Testis (tissue), 3 donors: Measurements from ENCODE around the gene ROBO1. TPM values are rescaled to one million over a fixed set of nuclear protein-coding genes. Genes with fewer than 3 reads are reported as not detected.
"Not testable (repeated sequence)": the region's sequence is repeated elsewhere in the genome, so short reads cannot be mapped to it uniquely, and the experiment has no call there.

Source experiments
- DNase-seq: peaks from one replicate; pipeline ENCODE4 v3.0.0-alpha.2; 2019
- H3K27ac ChIP-seq, 2 donors: fragments of 200-600 bp; sonication (generic); one replicate each; pipeline ENCODE4 v1.5.1; 2019
- H3K27me3 ChIP-seq: fragments of 200-600 bp; sonication (generic); one replicate; pipeline ENCODE4 v1.5.1; 2019
- H3K36me3 ChIP-seq: fragments of 200-600 bp; sonication (generic); one replicate; pipeline ENCODE4 v1.5.1; 2017; ENCODE audit warnings: low read depth; ENCODE audit errors: missing control alignments
- H3K4me1 ChIP-seq: fragments of 200-600 bp; sonication (generic); one replicate; pipeline ENCODE4 v1.5.1; 2019
- H3K4me3 ChIP-seq, 2 donors: fragments of 200-600 bp; sonication (generic); one replicate each; pipeline ENCODE4 v1.5.1; 2017 to 2019
- H3K9me3 ChIP-seq: fragments of 200-600 bp; sonication (generic); one replicate; pipeline ENCODE4 v1.5.1; 2017
- POLR2A ChIP-seq: fragments of 450-650 bp; IDR thresholded peaks from one replicate; pipeline ENCODE4 v1.6.1; 2017; ENCODE audit warnings: antibody characterized with exemption, mild to moderate bottlenecking, moderate library complexity
- WGBS, 2 donors: methylation state at CpG; one replicate each; pipeline ENCODE4 v1.1.5; 2018; 5-methylcytosine and 5-hydroxymethylcytosine counted together
- intact Hi-C: fragments of 100-400 bp; cut with DNase I; formaldehyde crosslinking; loops from one replicate; pipeline ENCODE4 v1.15.1; 2023; ENCODE audit warnings: low total_unique reads
- polyA plus RNA-seq: library from polyadenylated mRNA; stranded (reverse); fragments of 350-450 nt; fragmentation: Illumina TruSeq; extraction: RNeasy Lipid Tissue Mini Kit (QIAGEN cat#74804); gene quantifications from one replicate; pipeline ENCODE4 v1.2.3, GENCODE V29; 2014; ENCODE audit warnings: low read depth, low replicate concordance; ENCODE audit not compliant: insufficient read depth
- total RNA-seq, 2 donors: library from RNA; depleted of rRNA; stranded (reverse); fragments of >200 nt; gene quantifications; one replicate each; pipeline ENCODE4 v1.2.3, GENCODE V29; 2016
- TF ChIP-seq, protein P1 (sequence below), 3 experiments: fragments of 450-650 bp in 2 of 3; fragments of 200-600 bp in 1 of 3; sonication (generic) in 1 of 3; IDR thresholded peaks; one replicate each; pipeline ENCODE4 v1.5.1; 2016 to 2019; ENCODE audit warnings: antibody characterized with exemption in 3 of 3, mild to moderate bottlenecking in 2 of 3, moderate library complexity in 1 of 3

The ROBO1 gene
- total and polyA plus RNA-seq, 3 donors from 2014 or later, result 39.4 to 45.1 (median 42.6) TPM

GRCh38 chr3:79339846-79340245 lies 428.0 kb downstream of the ROBO1 start:
- no peak for DNase-seq
- Histone ChIP-seq H3K27ac (no peak overlapping the region), H3K4me1 (no peaks in the 10 kb centered on the region), H3K4me3 (no peak overlapping the region), H3K36me3 (no peaks in the 10 kb centered on the region), H3K27me3 (no peaks in the 10 kb centered on the region), H3K9me3 (no peaks in the 10 kb centered on the region)
- TF ChIP-seq, protein P1, sequence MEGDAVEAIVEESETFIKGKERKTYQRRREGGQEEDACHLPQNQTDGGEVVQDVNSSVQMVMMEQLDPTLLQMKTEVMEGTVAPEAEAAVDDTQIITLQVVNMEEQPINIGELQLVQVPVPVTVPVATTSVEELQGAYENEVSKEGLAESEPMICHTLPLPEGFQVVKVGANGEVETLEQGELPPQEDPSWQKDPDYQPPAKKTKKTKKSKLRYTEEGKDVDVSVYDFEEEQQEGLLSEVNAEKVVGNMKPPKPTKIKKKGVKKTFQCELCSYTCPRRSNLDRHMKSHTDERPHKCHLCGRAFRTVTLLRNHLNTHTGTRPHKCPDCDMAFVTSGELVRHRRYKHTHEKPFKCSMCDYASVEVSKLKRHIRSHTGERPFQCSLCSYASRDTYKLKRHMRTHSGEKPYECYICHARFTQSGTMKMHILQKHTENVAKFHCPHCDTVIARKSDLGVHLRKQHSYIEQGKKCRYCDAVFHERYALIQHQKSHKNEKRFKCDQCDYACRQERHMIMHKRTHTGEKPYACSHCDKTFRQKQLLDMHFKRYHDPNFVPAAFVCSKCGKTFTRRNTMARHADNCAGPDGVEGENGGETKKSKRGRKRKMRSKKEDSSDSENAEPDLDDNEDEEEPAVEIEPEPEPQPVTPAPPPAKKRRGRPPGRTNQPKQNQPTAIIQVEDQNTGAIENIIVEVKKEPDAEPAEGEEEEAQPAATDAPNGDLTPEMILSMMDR (IDR thresholded peaks at IDR 0.05), result no peak
- TF ChIP-seq POLR2A, result no peak
- WGBS, 2 donors, result 88 to 90% methylated on average over 3 of the region's 3 CpGs
- intact Hi-C loops, result no loop called here

DNA sequence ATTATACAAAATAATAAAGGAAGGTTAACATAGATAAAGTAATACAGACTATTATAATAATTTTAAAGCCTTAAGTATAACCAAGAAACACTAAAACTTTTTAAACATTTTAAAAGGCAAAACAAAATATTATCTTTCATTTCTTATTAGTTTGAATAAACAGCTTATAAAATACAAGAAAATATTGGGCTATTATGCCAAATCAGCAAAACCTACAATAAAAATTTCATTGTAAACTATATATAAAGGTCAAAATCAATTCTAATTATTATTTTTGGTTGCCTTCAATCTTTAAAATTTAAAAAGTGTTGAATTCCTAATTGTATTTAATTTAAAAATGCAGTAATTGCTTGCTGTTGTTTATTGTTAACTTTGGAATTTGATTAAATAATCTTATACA lies 430.0 kb downstream of the ROBO1 start:
- Histone ChIP-seq H3K36me3 (no peaks in the 10 kb centered on the region), H3K9me3 (no peaks in the 10 kb centered on the region), H3K27me3 (no peaks in the 10 kb centered on the region), H3K27ac (no peak overlapping the region), H3K4me1 (no peaks in the 10 kb centered on the region), H3K4me3 (no peak overlapping the region)
- DNase-seq, result no peak
- intact Hi-C loops, result no loop called here
- TF ChIP-seq, protein P1 (IDR thresholded peaks at IDR 0.05), result no peak
- no peak for TF ChIP-seq POLR2A

- no peak overlapping the region for H3K27ac ChIP-seq
- 82 to 90% methylated on average over 2 of the region's 2 CpGs for WGBS, 2 donors
- no peak overlapping the region for H3K4me3 ChIP-seq
- DNase-seq, result no peak
- no peaks in the 10 kb centered on the region for H3K27me3 ChIP-seq
- no peaks in the 10 kb centered on the region for H3K36me3 ChIP-seq
- intact Hi-C loops, result no loop called here
- H3K4me1 ChIP-seq, result no peaks in the 10 kb centered on the region
- TF ChIP-seq, protein P1 (IDR thresholded peaks at IDR 0.05), result no peak
- TF ChIP-seq POLR2A, result no peak
- H3K9me3 ChIP-seq, result no peaks in the 10 kb centered on the region
Measured at GRCh38 chr3:79329154-79329553, 438.6 kb downstream of the ROBO1 start.

- 94 to 96% methylated on average over 3 of the region's 3 CpGs for WGBS, 2 donors
- H3K4me1 ChIP-seq, result no peaks in the 10 kb centered on the region
- H3K27me3 ChIP-seq, result no peaks in the 10 kb centered on the region
- no peak for DNase-seq
- intact Hi-C loops, result no loop called here
- H3K27ac ChIP-seq, result no peak overlapping the region
- no peaks in the 10 kb centered on the region for H3K9me3 ChIP-seq
- H3K4me3 ChIP-seq, result no peak overlapping the region
- H3K36me3 ChIP-seq, result no peaks in the 10 kb centered on the region
- TF ChIP-seq POLR2A, result no peak
- TF ChIP-seq, protein P1 (IDR thresholded peaks at IDR 0.05), result no peak
Measured at GRCh38 chr3:79326642-79327041, 441.2 kb downstream of the ROBO1 start.

DNA sequence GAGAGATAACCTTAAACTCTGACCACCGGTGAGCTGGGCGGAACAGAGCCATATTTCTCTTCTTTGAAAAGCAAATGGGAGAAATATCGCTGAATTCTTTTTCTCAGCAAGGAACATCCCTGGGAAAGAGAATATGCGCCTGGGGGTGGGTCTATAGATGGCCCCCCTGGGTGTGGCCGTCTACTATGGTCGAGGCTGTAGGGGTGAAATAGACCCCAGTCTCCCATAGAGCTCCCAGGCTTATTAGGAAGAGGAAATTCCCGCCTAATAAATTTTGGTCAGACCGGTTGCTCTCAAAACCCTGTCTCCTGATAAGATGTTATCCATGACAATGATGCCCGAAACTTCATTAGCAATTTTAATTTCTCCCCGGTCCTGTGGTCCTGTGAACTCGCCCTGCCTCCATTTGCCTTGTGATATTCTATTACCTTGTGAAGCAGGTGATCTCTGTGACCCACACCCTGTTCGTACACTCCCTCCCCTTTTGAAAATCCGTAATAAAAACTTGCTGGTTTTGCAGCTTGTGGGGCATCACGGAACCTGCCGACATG lies 441.9 kb downstream of the ROBO1 start:
- H3K27me3 ChIP-seq, H3K27ac ChIP-seq, H3K9me3 ChIP-seq, H3K4me3 ChIP-seq, intact Hi-C loops, H3K4me1 ChIP-seq, DNase-seq, H3K36me3 ChIP-seq: not testable (repeated sequence)
- WGBS, 2 donors, result 70 to 75% methylated on average over 15 of the region's 15 CpGs
